ENCODE results near the gene GAS2L1.

Gene GAS2L1

GRCh38 chr22:29267858-29268510 is 38.5 kb upstream of the GAS2L1 start, which contains the start of the genes EWSR1 and RHBDD3 (continued):
- TF ChIP-seq ZNF404 (tag by site-specific recombination; IDR thresholded peaks at IDR 0.05) (no peak), ZNF433 (tag by site-specific recombination; IDR thresholded peaks at IDR 0.05; ENCODE audit: low read depth) (no peak), ZNF768 (tag by site-specific recombination; IDR thresholded peaks at IDR 0.05) (no peak), ZNF629 (tag by site-specific recombination; IDR thresholded peaks at IDR 0.05) (peak; percentile 80; the same call in 1 of the 2 replicates), ZNF302 (tag by site-specific recombination; IDR thresholded peaks at IDR 0.05; ENCODE audit: low read depth) (no peak), ZFP3 (tag by site-specific recombination; IDR thresholded peaks at IDR 0.05; ENCODE audit: low read depth) (no peak), ZNF175 (tag by site-specific recombination; IDR thresholded peaks at IDR 0.05) (no peak), ZNF670 (tag by site-specific recombination; IDR thresholded peaks at IDR 0.05; ENCODE audit: low read depth) (no peak), ZBTB26 (tag by site-specific recombination; optimal IDR thresholded peaks at IDR 0.05) (peak; percentile 98), ZNF140 (tag by site-specific recombination; IDR thresholded peaks at IDR 0.05) (no peak), ZNF169 (tag by site-specific recombination; IDR thresholded peaks at IDR 0.05) (no peak), GFI1B (tag by site-specific recombination; IDR thresholded peaks at IDR 0.05) (no peak), BCL11A (tag by site-specific recombination; IDR thresholded peaks at IDR 0.05; ENCODE audit: low read depth) (peak; percentile 82), OVOL3 (tag by site-specific recombination; IDR thresholded peaks at IDR 0.05) (no peak), ZNF776 (tag by site-specific recombination; IDR thresholded peaks at IDR 0.05; ENCODE audit: borderline replicate concordance) (no peak), ZNF23 (tag by site-specific recombination; IDR thresholded peaks at IDR 0.05; ENCODE audit: borderline replicate concordance) (no peak), ZNF174 (tag by site-specific recombination; IDR thresholded peaks at IDR 0.05) (no peak), ZBTB7A (tag by site-specific recombination; IDR thresholded peaks at IDR 0.05; ENCODE audit: low read depth) (no peak; the same call in 1 of the 2 replicates), ZNF843 (tag by site-specific recombination; IDR thresholded peaks at IDR 0.05) (peak; percentile 45; the same call in 1 of the 2 replicates), ZNF132 (tag by site-specific recombination; IDR thresholded peaks at IDR 0.05; ENCODE audit: borderline replicate concordance) (no peak), ZNF121 (tag by site-specific recombination; IDR thresholded peaks at IDR 0.05) (no peak; the same call in 1 of the 2 replicates), PRDM1 (tag by site-specific recombination; IDR thresholded peaks at IDR 0.05) (no peak), KLF10 (tag by site-specific recombination; IDR thresholded peaks at IDR 0.05) (peak; percentile 40; the same call in 1 of the 2 replicates), ZNF623 (tag by site-specific recombination; IDR thresholded peaks at IDR 0.05) (no peak), RBAK (tag by site-specific recombination; IDR thresholded peaks at IDR 0.05) (no peak), ZNF785 (tag by site-specific recombination; IDR thresholded peaks at IDR 0.05) (0 out of 2 replicates have a peak, but pooled peaks have one; percentile 71), ZNF280C (tag by site-specific recombination; IDR thresholded peaks at IDR 0.05) (no peak), ZNF248 (tag by site-specific recombination; IDR thresholded peaks at IDR 0.05) (no peak), ZNF530 (tag by site-specific recombination; IDR thresholded peaks at IDR 0.05; ENCODE audit: low read depth) (no peak), SP3 (tag by site-specific recombination; IDR thresholded peaks at IDR 0.05) (peak; percentile 65), SCRT1 (tag by site-specific recombination; IDR thresholded peaks at IDR 0.05; ENCODE audit: borderline replicate concordance) (no peak), ZFP37 (tag by site-specific recombination; IDR thresholded peaks at IDR 0.05) (no peak; the same call in 1 of the 2 replicates), KLF1 (tag by site-specific recombination; IDR thresholded peaks at IDR 0.05) (no peak), ZFP41 (tag by site-specific recombination; IDR thresholded peaks at IDR 0.05; ENCODE audit: borderline replicate concordance) (no peak), WT1 (tag by site-specific recombination; IDR thresholded peaks at IDR 0.05) (peak; percentile 45; the same call in 1 of the 2 replicates), HOXD13 (CRISPR knock-in tag; IDR thresholded peaks at IDR 0.05; ENCODE audit: borderline replicate concordance) (no peak), ZNF792 (tag by site-specific recombination; IDR thresholded peaks at IDR 0.05) (no peak)
- TF ChIP-seq, protein P1, sequence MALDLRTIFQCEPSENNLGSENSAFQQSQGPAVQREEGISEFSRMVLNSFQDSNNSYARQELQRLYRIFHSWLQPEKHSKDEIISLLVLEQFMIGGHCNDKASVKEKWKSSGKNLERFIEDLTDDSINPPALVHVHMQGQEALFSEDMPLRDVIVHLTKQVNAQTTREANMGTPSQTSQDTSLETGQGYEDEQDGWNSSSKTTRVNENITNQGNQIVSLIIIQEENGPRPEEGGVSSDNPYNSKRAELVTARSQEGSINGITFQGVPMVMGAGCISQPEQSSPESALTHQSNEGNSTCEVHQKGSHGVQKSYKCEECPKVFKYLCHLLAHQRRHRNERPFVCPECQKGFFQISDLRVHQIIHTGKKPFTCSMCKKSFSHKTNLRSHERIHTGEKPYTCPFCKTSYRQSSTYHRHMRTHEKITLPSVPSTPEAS (tag by site-specific recombination; IDR thresholded peaks at IDR 0.05), result peak; percentile 46; the same call in 1 of the 2 replicates

Measured in HEK293 (cell line).